GM12875 (cell line): Measurements from ENCODE around the gene MYH6.

Source experiments
- H3K4me3 ChIP-seq: one replicate; pipeline ENCODE4 v1.5.1; 2011; ENCODE audit warnings: low read depth, low read length, control low read depth
- TF ChIP-seq, protein P1 (sequence below): IDR thresholded peaks from 2 replicates; pipeline ENCODE4 v1.5.1; 2011; ENCODE audit warnings: low read depth, mild to moderate bottlenecking, control low read depth, inconsistent platforms, low read length, moderate library complexity, borderline replicate concordance; ENCODE audit not compliant: insufficient read depth

MYH6 gene

DNA sequence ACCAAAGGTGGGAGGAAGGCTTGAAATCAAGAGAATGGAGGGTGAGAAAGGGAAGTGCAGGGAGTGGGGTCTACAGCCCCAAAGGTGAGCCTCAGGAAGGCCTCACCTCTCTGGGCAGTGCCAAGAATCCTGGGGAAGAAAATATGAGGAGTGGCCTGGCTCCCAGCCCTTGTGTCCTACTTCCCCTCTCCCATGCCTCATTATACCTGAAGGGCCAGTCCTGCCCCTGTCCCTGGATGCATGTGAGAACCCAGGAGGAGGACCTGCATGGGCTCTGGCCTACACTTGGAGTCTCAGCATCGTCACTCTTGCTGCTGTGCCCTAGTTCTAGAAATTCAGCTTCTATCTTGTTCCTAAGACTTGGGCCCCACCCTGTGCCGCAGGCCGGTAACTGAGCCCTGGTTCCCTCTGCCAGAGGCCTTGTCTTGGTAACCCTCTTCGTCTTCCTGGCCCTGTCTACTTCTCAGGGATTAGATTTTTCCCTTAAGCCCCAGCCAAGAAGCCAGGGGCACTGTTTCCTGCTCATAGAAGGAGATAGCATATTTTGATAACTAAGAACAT lies 38.3 kb upstream of the MYH6 start:
- H3K4me3 ChIP-seq = no peak overlapping the region
- TF ChIP-seq, protein P1, sequence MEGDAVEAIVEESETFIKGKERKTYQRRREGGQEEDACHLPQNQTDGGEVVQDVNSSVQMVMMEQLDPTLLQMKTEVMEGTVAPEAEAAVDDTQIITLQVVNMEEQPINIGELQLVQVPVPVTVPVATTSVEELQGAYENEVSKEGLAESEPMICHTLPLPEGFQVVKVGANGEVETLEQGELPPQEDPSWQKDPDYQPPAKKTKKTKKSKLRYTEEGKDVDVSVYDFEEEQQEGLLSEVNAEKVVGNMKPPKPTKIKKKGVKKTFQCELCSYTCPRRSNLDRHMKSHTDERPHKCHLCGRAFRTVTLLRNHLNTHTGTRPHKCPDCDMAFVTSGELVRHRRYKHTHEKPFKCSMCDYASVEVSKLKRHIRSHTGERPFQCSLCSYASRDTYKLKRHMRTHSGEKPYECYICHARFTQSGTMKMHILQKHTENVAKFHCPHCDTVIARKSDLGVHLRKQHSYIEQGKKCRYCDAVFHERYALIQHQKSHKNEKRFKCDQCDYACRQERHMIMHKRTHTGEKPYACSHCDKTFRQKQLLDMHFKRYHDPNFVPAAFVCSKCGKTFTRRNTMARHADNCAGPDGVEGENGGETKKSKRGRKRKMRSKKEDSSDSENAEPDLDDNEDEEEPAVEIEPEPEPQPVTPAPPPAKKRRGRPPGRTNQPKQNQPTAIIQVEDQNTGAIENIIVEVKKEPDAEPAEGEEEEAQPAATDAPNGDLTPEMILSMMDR = no peak

DNA sequence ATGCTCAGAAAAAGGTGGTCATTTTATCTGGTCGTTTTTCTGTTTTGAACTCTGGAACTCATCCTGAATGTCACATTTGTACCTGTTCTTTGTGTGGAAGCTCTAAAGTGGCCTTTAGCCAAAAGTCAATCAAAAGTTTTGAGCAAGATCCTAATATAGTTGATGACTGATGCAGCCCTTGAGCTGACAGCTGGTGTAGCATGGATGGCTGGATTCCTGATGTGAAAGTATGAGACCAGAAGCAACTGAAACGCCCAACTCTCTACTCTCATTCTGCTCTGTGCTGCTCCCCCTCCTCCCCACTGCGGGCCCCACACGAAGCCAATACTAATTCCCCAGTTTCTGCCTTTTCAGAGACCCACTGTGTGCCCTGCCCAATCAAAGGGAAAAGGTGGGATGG lies 37.7 kb upstream of the MYH6 start:
- no peak overlapping the region for H3K4me3 ChIP-seq
- TF ChIP-seq, protein P1 = no peak

DNA sequence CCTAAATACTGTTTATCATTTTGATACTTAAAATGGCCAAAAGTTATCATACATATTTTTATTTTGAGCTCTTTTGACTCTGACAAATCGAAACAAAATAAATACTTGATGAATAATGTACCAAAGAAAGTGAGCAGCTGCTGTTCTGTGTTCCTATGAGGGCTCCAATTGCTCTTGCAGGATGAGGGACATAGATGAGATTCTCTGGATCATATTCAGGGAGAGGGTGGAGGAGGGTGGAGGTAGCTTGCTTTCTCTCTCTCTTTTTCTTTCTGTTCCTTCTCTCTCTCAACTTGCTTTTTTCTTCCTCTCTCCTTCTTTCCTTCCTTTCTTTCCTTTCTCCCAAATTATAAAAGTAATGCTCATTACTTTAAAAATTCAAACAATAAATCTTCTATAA lies 36.2 kb upstream of the MYH6 start:
- H3K4me3 ChIP-seq = no peak overlapping the region
- TF ChIP-seq, protein P1 = no peak

DNA sequence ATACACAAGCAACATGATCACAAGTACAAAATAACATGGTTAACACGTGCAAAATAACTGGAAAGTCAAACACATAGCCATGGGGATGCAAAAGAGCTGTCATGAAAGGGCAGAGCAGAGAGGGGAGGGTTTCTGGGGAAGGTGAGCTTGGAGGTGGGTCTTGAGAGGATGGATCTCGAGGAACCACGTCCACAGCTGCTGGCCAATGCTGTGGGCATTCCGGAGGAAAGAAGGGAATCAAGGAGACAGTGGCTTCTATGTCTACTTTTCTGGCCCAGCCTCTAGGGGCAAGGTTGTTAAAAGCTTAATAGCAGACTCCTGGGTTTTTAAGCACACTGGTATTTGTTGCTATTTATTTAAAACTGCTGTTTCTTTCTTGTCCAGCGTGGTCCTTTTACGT lies 35.8 kb upstream of the MYH6 start:
- H3K4me3 ChIP-seq = no peak overlapping the region
- TF ChIP-seq, protein P1 = no peak

DNA sequence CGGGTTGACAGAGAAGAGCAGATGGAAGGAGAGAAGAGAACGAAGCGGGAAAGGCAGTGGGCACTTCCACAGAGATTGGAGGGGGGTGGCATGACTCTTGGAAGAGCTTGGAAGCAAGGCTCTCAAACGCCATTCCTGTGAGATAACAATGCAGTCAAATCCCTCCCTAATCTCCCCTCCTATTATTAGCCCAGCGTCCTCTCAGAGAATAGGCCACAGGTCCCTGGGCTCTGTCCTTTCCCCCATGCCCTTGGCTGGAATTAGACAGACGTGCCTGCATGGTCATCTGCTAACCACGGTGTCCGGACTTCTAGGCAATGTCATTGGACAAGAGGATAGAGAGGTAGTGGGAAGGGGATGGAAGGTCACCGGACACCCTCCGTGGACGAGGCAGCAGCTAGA lies 35.3 kb upstream of the MYH6 start:
- H3K4me3 ChIP-seq = no peak overlapping the region
- TF ChIP-seq, protein P1 = no peak

DNA sequence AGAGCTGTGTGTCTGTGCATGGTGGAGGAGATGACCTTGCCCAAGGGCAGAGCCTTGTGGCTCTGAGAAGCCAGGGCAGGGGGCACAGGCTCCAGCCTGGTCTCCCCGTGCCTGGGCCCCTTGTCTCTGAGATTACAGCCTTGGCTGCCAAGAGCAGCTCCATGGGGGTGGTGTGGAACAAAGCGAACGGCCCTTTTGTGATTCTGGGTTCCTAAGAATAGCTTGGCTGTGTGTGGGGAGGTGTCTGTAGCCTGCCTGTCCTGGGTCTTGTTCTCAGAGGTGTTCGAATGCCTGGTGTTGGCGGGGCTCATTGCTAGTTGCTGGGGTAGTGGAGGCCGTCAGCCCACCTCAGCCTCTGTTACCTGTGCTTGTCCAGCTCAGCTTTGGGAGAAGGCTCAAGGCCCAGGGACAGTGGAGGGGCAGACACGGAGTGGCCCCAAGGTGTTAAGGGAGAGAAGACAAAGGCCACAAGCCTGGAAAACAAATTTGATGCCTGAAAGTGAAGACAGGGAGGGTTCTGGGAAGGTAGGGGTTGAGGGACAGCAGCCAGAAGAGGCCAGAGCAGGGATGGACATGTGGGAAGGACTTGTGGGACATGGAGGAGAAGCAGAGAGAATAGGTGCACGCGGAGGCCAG lies 34.8 kb upstream of the MYH6 start:
- H3K4me3 ChIP-seq = no peak overlapping the region
- TF ChIP-seq, protein P1 = no peak

DNA sequence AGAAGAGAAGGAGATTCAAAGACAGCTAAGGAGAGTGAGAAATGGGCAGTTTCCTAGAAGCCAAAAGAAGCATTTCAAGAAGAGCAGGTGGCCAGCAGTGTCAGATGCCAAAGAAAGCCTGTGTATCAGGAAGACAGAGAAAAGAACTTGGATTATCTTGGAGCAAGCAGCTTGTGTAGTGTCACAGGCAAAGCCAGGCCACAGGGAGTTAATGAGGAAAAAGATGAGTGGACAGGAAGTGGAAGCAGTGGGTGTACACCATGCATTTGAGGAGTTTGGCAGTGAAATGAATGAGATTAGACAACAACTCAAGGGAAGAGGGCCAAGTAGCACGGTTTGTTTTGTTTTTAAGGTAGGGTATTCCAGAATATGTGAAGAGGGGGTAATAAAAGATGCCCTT lies 33.0 kb upstream of the MYH6 start:
- TF ChIP-seq, protein P1 = no peak
- H3K4me3 ChIP-seq = no peak overlapping the region
